OCI-LY7 (cell line): Measurements from ENCODE around the gene CFAP61.

Experiments used
- CTCF ChIP-seq: fragments of 200-600 bp; sonication (generic); conservative IDR thresholded peaks from 2 replicates; pipeline ENCODE4 v1.5.1; 2014; ENCODE audit warnings: mild to moderate bottlenecking, antibody characterized with exemption, low read length, moderate library complexity, mixed read lengths
- EZH2phosphoT487 ChIP-seq: fragments of 200-600 bp; sonication (generic); IDR thresholded peaks from 2 replicates; pipeline ENCODE4 v1.6.1; 2018; ENCODE audit warnings: low read depth, borderline replicate concordance, mild to moderate bottlenecking, mixed run types, antibody characterized with exemption, low read length, moderate library complexity, mixed read lengths

GRCh38 chr20:20295621-20296498, 243.5 kb downstream of the CFAP61 start:
- no peak for TF ChIP-seq CTCF
- no peak for TF ChIP-seq EZH2phosphoT487
